GM21515 (cell line): Measurements from ENCODE around the gene TOR1B.
A peak's percentile ranks its signal among the peaks of the same experiment; 100 is the strongest.
"Not testable (repeated sequence)": the region's sequence is repeated elsewhere in the genome, so short reads cannot be mapped to it uniquely, and the experiment has no call there.

ENCODE experiments used
- ATAC-seq: cut with Tn5 transposase; IDR thresholded peaks from one replicate; pipeline ENCODE4 v1.9.1; 2021; ENCODE audit not compliant: unreplicated experiment

Gene TOR1B, protein sequence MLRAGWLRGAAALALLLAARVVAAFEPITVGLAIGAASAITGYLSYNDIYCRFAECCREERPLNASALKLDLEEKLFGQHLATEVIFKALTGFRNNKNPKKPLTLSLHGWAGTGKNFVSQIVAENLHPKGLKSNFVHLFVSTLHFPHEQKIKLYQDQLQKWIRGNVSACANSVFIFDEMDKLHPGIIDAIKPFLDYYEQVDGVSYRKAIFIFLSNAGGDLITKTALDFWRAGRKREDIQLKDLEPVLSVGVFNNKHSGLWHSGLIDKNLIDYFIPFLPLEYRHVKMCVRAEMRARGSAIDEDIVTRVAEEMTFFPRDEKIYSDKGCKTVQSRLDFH

DNA sequence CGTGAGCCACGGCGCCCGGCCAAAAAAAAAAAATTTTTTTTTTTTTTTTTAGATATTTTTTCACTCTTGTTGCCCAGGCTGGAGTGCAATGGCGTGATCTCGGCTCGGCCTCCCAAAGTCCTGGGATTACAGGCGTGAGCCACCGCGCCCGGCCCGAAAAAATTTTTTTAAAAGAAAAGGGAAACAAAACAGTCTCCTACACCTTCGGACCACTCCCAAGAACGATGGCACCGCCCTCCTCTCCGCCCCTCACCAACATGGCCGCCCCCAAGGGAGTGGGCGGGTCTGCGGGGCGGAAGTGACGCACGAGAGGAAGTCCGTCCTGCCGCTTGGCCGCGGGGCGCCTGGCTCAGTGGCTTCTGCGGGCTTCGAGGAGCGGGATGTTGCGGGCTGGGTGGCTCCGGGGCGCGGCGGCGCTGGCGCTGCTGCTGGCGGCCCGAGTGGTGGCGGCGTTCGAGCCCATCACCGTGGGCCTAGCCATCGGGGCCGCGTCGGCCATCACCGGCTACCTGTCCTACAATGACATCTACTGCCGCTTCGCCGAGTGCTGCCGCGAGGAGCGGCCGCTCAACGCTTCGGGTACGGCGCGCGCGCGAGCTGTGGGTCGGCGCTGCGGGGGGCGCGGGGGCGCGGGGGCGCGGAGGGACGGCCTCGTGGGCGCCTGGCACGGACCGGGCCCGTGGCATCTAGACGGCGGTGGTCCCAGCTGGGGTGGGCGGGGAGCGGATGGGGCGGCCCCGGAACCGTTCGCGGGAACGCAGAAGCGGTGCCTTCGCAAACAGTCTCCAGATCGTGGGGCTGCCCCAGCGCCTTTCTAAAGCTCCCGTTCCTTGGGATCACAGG is at the start of gene TOR1B:
TOR1B (plus strand) TSS at position 352 of the 843 bp plus-strand sequence; CDS start at position 381, 29 bp downstream.
- peak; percentile 81 for ATAC-seq

DNA sequence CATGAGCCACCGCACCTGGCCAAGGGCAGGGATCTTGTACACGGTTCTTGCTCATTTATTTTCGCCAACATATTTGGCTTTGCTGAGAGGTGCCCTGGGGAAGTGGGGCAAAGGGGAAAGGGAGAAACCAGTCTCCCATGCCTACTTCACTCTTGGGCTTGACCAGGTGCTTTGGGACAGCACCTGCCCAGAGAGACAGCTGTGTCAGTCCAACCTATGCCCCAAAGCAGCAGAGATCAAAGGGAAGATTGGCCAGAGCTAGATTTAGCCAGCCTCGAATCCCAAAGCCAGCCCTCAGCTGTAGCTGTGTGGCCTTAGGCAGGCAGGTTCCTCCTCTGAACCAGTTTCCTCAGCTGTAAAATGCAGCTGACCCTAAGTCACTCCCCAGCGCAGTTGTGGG is 47.8 kb upstream of the TOR1B start:
- no peak for ATAC-seq

DNA sequence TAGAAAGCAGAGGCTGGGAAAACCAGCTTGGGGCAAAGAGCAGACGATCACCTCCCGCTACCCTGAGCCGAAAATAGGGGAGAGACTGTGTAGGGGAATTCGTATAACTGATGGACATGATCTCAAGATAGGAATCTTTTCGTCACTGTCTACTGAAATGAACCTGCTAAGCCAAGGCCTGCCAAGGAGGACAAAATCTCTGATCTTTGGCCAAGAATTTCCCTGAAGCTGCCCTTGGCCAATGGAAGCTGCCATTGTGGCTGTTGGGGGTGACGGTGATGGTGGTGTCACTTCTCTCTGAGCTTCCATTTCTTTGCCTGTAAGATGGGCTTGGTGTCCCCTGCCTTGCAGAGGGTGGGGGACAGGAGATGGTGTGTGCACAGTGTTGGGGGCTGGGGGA is 46.8 kb upstream of the TOR1B start:
- ATAC-seq, result no peak

DNA sequence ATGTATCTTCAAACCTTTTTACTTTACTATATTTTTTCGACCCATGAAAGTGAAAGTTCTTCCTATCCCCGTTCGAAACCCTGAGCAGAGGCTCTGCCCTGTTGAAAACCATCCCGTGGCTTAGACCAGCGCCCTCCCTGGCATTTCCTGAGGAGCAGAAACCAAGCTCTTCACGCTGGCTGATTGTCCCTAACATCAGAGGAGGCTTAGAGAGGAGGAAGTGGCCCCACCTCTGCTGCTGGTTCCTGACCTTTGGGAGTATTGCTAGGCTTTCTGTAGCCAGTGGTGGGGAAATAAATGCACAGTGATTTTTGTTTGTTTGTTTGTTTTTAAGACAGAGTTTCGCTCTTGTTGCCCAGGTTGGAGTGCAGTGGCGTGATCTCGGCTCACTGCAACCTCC is 45.9 kb upstream of the TOR1B start:
- no peak for ATAC-seq

DNA sequence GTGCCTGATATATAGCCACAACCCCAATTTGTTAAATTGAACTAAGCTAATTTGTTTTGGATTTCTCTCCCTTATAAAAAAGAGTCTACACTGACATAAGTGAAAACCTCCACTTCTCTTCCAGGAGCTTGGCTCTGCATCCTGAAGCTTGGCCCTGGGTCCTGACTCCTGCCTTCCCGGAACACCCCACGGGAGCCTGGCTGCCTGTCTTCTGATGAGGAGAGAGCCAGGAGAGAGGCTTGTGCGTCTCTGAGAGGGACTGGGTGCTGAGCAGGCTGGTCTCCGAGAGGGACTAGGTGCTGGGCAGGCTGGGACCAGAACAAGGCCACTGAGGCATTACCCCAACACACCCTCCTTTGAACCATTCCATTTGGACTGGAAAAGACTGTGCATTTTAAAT is 43.7 kb upstream of the TOR1B start:
- no peak for ATAC-seq

DNA sequence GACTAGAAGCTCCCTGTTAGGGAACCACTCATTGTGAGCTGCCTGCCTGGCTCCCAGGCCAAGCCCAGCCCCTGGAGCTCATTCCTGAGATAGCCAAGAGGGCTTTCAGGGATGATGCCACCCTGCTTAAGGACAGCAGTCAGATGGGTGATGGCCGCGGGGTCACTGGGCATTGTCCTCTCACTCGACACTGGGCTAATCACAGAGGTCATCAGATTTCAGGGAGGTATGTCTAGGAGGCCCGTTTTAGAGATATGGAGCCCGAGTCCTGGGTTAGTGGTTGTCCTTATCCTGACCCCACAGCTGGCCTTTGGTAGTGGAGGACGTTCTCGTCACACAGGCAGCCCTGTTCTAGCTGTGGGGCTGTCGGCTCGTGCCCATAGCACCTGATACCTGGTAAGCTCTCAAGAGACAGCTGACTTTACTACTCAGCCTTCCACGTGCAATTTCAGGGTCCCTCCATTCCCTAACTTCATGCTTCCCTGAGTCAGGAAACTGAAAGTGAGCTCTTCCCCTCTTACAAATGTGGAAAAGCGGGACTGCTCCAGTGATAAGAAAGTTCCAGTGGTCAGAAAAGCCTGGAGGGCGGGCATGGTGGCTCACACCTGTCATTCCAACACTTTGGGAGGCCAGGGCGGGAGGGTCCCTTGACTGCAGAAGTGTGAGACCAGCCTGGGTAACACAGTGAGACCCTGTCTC is 43.0 kb upstream of the TOR1B start:
- ATAC-seq, result no peak

DNA sequence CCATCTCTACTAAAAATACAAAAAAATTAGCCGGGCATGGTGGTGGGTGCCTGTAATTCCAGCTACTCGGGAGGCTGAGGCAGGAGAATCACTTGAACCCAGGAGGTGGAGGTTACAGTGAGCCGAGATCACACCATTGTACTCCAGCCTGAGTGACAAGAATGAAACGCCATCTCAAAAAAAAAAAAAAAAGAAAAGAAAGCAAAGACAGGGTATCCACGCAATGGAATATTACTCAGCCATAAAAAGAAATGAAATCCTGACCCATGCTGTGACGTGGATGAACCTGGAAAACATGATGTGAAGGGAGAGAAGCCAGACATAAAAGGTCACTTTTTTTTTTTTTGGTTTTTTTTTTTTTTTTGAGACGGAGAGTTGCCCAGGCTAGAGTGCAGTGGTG is 42.2 kb upstream of the TOR1B start:
- ATAC-seq, result not testable (repeated sequence)

DNA sequence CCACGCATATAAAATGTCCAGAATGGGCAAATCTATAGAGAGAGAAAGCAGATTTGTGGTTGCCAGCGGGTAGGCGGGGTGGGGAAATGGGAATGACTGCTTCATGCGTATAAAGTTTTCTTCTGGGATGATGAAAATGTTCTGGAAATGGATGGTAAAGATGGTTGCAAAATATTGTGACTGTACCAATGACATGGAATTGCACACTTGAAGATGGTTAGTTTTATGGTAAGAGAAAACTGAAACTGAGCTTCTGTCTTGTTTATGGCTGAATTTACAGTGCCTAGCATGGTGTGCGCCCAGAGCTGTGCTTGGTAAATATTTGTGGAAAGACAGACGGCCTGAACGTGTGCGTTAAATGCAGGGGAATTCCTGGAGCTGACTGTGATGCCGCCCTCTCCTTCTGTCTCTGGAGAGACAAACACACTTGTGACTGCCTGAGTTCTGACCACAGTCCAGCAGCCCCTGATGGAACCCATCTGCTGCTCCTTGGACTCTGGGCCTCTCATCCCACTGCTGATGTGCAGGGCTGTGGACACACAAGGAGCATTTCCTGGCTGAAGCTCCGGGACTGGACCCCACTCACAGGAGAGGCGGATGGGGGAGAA is 41.6 kb upstream of the TOR1B start:
- no peak for ATAC-seq

DNA sequence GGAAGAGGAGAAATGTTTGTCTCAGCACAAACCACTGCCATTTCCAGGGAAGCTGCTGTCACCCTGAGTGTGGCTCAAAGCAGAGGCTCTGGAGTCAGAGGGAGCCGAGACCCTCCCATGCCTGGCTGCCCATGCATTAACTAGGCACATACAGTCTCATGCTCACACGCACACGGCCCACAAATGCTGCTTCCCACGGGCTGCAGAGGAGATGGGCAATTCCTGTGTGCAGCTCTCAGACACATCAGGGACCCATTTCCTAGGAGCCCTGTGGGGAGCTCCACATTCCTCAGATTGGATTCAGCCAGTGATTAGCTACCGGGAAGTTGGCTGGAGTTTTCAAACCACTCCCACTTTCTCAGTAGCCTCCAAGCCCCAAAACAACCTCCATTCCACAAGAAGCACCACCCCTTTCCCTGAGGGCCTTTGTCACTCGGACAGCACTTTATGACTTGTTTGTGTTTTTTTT is 41.0 kb upstream of the TOR1B start:
- no peak for ATAC-seq

DNA sequence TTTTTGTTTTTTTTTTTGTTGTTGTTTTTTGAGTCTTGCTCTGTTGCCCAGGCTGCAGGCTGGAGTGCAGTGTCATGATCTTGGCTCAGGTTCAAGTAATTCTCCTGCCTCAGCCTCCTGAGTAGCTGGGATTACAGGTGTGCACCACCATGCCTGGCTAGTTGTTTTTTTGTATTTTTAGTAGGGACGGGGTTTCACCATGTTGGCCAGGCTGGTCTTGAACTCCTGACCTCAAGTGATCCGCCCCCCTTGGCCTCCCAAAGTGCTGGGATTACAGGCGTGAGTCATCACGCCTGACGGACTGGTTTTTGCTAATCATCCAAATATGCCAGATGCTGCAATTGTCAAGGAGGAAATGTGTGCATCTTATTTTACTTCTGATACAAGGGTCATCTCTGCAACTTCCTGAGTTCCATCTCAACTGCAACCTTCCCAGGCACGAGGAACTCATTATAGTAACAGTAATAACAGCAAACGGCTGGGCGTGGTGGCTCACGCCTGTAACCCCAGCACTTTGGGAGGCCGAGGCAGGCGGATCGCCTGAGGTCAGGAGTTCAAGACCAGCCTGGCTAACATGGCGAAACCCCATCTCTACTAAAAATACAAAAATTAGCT is 40.5 kb upstream of the TOR1B start:
- not testable (repeated sequence) for ATAC-seq

DNA sequence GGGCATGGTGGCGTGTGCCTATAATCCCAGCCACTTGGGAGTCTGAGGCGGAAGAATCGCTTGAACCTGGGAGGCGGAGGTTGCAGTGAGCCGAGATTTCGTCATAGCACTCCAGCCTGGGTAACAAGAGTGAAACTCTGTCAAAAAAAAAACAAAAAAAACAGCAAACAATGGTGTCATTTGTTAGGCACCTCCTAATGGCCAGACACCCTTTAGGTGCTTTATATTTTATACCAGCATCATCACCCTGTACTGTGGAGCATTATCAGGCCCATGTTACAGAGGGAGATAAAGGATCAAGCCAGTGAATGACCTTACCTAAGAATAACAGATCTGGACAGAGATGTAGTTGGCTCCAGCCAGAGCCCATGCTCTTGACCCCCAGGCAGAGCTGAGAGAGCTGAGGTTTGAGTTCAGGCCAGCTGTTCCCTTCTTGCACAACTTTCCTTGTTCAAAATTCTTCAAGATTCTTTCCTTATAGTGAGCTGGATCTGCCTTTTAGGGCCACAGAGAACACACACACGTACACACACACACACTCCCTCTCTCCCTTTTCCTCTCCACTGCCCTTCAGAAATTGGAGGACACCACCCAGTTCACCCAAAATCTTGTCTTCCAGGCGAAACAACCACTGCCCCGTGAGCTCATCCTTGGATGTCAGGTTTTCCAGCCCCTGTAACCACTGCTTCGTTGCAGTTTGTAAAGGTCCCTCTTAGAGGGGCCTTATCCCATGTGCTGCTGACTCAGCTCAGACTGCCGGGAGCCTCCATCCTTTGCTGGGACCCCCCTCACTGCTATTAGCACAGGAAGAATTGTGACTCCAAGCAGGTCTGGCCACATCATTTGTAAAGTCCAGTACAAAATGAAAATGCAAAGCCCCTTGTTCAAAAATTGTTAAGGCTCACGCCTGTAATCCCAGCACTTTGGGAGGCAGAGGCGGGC is 39.7 kb upstream of the TOR1B start:
- no peak for ATAC-seq

DNA sequence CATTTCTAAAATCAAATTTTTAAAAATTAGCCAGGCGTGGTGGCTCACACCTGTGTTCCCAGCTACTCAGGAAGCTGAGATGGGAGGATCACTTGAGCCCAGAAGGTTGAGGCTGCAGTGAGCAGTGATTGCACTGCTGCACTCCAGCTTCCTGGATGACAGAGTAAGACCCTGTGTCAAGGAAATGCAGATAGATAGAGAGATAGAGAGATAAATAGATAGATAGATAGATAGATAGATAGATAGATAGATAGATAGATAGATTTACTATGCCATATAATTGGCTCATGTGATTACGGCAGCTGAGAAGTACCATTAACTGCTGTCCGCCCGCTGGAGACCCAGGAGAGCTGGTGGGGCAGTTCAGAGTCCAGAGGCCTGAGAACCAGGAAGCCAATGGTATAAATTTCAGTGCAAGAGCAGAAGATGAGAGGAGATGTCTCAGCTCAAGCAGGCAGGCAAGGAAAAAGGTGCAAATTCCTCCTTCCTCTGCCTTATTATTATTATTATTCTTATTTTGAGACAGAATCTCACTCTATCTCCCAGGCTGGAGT is 37.1 kb upstream of the TOR1B start:
- no peak for ATAC-seq

DNA sequence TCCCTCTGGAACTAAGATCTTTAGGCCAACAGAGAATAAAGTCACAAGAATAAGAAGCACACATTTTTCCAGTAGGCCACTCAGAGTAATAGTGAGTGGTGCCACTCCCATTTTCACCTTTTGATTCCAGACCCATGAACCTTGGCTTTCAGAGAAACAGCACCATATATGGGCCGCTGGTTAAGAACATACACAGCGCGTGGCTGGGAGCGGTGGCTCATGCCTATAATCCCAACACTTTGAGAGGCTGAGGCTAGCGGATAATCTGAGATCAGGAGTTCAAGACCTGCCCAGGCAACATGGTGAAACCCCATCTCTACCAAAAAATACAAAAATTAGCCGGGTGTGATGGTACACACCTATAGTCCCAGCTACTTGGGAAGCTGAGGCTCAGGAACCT is 34.5 kb upstream of the TOR1B start:
- no peak for ATAC-seq

DNA sequence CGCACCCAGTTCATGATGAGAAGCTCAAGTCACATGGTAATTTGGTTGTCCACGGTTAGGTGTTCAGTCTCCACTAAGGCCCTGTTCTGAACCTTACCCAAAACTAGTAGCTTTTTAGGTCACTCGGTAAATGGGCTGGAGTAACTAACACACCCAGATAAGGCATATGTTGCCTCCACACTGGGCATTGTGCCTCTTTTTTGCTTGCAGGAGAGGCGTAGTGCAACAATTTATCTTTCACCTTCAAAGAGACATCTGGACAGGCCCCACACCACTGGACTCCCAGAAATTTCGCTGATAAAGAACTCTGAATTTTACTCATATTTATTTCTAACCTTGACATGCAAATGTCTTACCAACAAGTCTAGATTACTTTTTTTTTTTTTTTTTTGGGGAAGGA is 33.3 kb upstream of the TOR1B start:
- ATAC-seq, result no peak

DNA sequence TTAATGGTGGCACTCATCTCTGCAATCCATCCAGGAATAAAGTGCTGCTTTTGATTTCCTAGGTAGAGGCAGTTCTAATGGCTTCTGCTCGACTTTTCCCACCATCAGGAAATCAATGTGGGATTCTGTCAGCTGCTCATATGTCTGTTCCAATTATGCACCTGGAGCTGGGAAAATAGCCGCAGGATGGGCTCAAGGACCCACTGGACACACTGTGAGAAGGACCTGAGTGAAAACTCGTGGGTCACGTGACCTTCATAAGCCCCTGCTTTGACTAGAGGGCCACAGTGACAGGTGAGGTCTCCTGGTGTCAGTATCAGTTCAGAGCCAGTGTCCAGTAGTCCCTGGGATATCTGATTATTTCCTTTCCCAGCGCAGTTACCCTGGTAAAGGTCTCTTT is 32.2 kb upstream of the TOR1B start:
- no peak for ATAC-seq

DNA sequence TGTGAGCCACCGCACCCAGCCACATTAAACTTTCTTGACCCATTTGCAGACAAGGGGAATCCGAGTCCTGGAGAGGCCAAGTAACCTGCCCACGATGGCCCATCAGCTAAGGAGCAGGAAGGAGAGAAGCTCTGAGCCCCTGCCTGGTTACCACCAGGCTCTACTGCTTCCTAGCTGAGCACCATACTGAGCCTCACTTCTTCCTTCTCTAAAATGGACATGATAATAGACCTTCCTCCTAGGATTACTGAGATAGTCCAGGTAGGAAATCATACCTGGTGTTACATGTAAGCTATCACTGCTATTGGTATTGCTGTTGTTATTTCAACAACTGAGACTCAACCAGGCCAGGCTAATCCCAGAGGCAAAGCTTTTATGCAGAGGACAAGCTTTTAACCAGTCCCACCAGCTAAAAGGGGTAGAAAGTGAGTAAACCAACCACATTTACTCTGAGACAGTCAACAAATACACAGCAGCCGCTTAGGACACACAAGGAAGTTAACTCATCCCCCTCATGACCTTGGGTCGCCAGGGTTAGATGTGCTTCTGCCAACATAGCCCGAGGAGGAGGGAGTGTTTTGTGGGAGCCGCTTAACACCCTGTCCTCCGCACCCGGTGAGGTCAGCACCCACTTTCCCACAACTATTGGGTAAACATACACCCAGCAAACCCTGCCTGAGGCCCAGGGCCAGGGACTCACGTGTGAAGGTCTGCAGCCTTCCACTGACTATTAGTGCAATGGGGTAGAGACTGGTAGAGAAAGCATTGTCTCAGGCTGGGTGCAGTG is 29.5 kb upstream of the TOR1B start:
- no peak for ATAC-seq

DNA sequence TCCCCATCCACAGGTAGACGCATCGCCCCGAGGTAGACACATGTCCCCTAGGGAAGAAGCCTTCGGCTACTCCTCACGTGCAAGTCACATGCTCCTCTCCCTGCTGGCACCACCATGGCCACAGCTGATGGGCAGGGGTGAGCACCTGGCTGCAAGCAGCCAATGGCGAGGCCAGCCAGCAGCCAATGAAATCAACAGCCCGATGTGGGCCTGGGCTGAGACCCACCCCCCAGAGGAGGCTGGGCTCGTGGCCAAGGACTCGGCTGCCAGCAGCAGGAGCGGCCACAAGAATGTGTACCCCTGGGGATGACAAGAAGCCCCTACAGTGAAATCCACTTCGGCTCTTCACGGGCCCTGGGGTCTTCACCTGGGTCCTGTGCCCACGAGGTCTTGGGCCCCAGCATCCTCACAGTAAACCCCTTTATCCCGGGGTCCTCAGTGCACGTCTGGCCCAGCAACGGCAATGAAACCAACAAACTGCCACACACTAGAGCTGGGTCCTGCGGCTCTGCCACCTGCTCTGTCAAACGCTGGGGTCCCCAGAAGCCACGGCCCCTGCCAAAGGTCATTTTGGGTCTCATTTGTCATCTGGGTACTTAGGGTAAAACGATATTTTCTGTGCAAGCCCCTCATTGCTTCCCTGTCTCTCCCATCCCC is 28.1 kb upstream of the TOR1B start:
- ATAC-seq, result no peak

DNA sequence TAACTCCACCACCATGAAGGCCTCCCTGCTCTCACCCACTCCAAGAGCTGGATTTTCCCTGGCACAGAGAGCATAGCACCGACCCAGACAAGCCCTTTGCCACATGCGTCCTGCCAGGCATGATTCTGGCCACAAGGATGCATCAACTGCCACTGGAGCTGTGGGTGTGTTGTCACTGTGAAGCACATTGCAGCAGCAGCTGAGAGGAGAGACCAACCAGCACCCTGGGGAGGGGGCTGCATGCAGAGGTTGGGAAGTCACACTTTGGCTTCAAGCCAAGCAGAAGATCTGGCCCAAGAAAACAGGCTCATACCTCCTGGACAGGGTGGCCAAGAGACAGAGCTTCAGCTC is 27.6 kb upstream of the TOR1B start:
- ATAC-seq, result no peak
